Endothelial cell of umbilical vein (primary cell): ENCODE measurements around the gene CCNJL.

Experiments used
- EZH2 ChIP-seq: IDR thresholded peaks from 2 replicates; pipeline ENCODE4 v1.6.1; 2012; ENCODE audit warnings: borderline replicate concordance, low read depth, mild to moderate bottlenecking, moderate library complexity, low read length, inconsistent platforms; ENCODE audit not compliant: severe bottlenecking
- FOS ChIP-seq: IDR thresholded peaks from 2 replicates; pipeline ENCODE4 v1.6.1; 2011; ENCODE audit warnings: mild to moderate bottlenecking, low read length, moderate library complexity, borderline replicate concordance; ENCODE audit not compliant: insufficient read depth
- JUN ChIP-seq: IDR thresholded peaks from 2 replicates; pipeline ENCODE4 v1.6.1; 2011; ENCODE audit warnings: borderline replicate concordance, low read depth; ENCODE audit not compliant: insufficient read length, insufficient read depth
- MAX ChIP-seq: IDR thresholded peaks from 2 replicates; pipeline ENCODE4 v1.6.1; 2011; ENCODE audit not compliant: insufficient read depth, insufficient read length
- MYC ChIP-seq: IDR thresholded peaks from one replicate; pipeline ENCODE4 v1.6.1; 2011; ENCODE audit warnings: mild to moderate bottlenecking, low read depth, low read length
- POLR2A ChIP-seq: IDR thresholded peaks from 2 replicates; pipeline ENCODE4 v1.6.1; 2012; ENCODE audit warnings: low read depth, mild to moderate bottlenecking, control low read depth, low read length
- POLR2AphosphoS5 ChIP-seq: IDR thresholded peaks from 2 replicates; pipeline ENCODE4 v1.6.1; 2012; ENCODE audit warnings: low read depth, mild to moderate bottlenecking, control low read depth, low read length, moderate library complexity; ENCODE audit not compliant: insufficient read depth
- TF ChIP-seq, protein P1 (sequence below), 2 donors: IDR thresholded peaks; 1 replicate in 1 of 2; 2 replicates in 1 of 2; pipeline ENCODE4 v1.5.1; 2011; ENCODE audit warnings: low read length in 2 of 2, mild to moderate bottlenecking in 2 of 2, moderate library complexity in 2 of 2, control low read depth in 1 of 2, inconsistent platforms in 1 of 2, low read depth in 1 of 2; ENCODE audit not compliant: insufficient read depth in 1 of 2; ENCODE audit errors: extremely low read depth in 1 of 2

GRCh38 chr5:160250826-160251225 is 61.5 kb downstream of the CCNJL start:
- TF ChIP-seq POLR2A (no peak), POLR2AphosphoS5 (no peak), EZH2 (no peak), JUN (no peak), FOS (no peak), MAX (no peak), MYC (no peak)
- TF ChIP-seq, protein P1, sequence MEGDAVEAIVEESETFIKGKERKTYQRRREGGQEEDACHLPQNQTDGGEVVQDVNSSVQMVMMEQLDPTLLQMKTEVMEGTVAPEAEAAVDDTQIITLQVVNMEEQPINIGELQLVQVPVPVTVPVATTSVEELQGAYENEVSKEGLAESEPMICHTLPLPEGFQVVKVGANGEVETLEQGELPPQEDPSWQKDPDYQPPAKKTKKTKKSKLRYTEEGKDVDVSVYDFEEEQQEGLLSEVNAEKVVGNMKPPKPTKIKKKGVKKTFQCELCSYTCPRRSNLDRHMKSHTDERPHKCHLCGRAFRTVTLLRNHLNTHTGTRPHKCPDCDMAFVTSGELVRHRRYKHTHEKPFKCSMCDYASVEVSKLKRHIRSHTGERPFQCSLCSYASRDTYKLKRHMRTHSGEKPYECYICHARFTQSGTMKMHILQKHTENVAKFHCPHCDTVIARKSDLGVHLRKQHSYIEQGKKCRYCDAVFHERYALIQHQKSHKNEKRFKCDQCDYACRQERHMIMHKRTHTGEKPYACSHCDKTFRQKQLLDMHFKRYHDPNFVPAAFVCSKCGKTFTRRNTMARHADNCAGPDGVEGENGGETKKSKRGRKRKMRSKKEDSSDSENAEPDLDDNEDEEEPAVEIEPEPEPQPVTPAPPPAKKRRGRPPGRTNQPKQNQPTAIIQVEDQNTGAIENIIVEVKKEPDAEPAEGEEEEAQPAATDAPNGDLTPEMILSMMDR (IDR thresholded peaks at IDR 0.05; ENCODE audit: extremely low read depth in 1 of 2, insufficient read depth in 1 of 2, low read depth in 1 of 2, low read length in 2 of 2), result no peak
